ENCODE data around the gene PRCD.
A peak's percentile ranks its signal among the peaks of the same experiment; 100 is the strongest.

The PRCD gene

DNA sequence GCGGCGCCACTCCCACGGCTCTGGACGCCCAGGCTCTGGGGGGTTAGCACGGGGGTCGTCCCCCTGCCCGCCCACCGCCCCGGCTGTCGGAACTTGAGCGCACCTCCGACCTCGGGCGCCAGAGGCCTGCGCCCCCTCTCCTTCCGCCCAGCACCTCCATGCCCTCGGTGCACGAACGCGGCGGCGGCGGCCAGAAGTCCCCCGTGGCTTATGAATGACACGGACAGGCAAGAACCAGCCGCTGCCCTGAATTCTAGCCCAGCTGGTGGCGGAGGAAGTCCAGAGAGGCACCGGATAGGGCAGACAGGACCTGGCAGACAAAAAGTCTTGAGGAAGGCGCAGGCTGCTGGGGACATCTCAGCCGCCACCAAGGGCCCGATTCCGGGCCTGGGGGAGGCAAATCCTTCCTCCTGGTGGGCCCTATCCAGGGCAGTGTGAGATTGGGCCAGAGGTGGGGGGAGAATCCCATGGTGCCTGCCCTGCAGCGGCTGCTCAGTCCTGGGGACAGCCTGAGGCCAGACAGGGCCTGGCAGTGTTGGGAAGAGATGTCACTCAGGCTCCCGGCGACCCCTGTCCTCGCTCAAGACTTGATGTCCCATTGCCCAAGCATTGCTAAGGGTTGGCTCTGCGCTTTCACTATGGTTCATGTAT is 1.4 kb upstream of the PRCD start:
- no peak for DNase-seq (ENCODE audit: low read depth, low spot score)
- no peak overlapping the region for H3K4me3 ChIP-seq (ENCODE audit: low read depth, low read length)
- TF ChIP-seq, protein P1, sequence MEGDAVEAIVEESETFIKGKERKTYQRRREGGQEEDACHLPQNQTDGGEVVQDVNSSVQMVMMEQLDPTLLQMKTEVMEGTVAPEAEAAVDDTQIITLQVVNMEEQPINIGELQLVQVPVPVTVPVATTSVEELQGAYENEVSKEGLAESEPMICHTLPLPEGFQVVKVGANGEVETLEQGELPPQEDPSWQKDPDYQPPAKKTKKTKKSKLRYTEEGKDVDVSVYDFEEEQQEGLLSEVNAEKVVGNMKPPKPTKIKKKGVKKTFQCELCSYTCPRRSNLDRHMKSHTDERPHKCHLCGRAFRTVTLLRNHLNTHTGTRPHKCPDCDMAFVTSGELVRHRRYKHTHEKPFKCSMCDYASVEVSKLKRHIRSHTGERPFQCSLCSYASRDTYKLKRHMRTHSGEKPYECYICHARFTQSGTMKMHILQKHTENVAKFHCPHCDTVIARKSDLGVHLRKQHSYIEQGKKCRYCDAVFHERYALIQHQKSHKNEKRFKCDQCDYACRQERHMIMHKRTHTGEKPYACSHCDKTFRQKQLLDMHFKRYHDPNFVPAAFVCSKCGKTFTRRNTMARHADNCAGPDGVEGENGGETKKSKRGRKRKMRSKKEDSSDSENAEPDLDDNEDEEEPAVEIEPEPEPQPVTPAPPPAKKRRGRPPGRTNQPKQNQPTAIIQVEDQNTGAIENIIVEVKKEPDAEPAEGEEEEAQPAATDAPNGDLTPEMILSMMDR (IDR thresholded peaks at IDR 0.05; ENCODE audit: low read depth, low read length) = no peak
- in situ Hi-C loops (cut with HindIII; ENCODE audit: low sequenced_read_pairs) = no loop called here

DNA sequence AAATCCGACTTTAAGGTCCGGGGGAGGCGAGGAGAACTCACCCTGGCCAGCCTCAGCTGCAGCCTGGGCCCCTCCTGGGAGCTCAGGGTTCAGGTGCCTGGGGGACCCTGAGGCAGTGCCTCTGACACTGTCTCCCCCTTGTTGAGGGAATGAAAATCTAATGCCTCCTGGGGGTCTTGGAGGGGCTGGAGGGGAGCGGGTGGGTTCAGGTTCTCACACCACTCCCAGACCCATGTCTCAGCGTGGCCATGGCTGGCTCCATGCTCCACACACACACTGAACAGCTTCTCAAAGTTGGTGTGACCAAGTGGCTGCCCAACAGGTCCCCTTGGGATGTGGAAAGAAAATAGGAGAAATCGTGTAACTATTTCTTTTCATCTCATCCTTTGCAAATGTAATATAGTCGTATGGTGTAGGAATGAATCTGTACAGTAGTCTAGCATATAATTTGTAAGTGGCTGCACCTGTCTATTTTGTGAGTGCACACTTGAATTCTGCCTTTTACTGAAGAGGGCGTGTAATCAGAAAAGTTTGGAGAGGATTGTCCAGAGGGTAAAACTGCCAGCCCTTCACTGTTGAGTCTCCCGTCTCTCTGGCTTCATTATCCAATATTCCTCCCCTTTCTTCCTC is 788 bp upstream of the PRCD start:
- H3K4me3 ChIP-seq (ENCODE audit: low read depth, low read length) = no peak overlapping the region
- in situ Hi-C loops (cut with HindIII; ENCODE audit: low sequenced_read_pairs) = no loop called here
- no peak for DNase-seq (ENCODE audit: low read depth, low spot score)
- TF ChIP-seq, protein P1 (IDR thresholded peaks at IDR 0.05; ENCODE audit: low read depth, low read length) = no peak

DNA sequence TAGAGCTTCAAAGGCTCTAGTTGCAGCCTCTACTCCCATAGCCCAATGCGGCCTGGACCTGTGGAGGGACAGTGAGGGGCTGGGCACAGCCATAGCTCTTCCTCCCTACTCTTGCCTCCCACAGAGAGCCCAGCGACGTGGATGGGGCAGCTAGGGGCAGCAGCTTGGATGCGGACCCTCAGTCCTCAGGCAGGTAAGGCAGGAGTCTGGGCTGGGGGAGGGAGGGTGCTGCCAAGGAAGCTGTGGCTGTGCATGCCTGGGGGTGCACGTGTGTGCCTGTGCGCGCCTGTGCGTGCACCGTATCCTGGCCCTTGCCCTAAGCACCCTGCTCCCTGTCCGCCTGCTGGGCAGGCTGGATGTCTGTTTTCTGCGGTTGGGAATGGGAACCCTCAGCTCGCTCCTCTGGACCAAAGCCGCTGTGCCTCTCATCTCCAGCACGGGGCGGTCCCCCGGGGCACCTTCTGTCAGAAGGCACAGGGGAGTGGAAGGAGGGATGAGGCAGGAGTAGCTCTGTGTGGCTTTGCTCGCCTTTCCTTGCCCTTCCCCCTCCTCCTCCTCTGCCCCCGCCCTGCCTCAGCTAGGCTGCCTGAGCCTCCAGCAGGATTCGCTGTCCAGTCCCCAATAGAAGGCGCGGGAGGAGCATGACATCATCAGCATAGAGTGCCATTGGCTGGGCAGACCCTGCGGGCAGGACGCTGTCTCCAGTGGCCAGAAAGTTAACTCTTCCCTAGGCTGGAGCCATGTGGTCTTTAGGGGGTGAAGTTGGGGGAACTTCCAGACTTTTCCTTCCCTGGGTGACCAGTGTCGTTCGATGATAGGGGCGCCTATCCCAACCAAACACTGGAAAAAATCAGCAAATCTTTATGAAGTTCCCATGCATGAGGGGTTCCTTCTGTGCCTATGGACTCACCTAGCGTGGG is 797 bp downstream of the PRCD start:
- TF ChIP-seq, protein P1 (IDR thresholded peaks at IDR 0.05; ENCODE audit: low read depth, low read length) = no peak
- in situ Hi-C loops (cut with HindIII; ENCODE audit: low sequenced_read_pairs) = no loop called here
- H3K4me3 ChIP-seq (ENCODE audit: low read depth, low read length) = peak overlapping the region; percentile 27
- peak; percentile 94 for DNase-seq (ENCODE audit: low read depth, low spot score)

- TF ChIP-seq, protein P1 (IDR thresholded peaks at IDR 0.05; ENCODE audit: low read depth, low read length) = no peak
- in situ Hi-C loops (cut with HindIII; ENCODE audit: low sequenced_read_pairs) = no loop called here
- no peak overlapping the region for H3K4me3 ChIP-seq (ENCODE audit: low read depth, low read length)
- DNase-seq (ENCODE audit: low read depth, low spot score) = no peak
Observed at GRCh38 chr17:76541739-76542454, 2.1 kb downstream of the PRCD start.

DNA sequence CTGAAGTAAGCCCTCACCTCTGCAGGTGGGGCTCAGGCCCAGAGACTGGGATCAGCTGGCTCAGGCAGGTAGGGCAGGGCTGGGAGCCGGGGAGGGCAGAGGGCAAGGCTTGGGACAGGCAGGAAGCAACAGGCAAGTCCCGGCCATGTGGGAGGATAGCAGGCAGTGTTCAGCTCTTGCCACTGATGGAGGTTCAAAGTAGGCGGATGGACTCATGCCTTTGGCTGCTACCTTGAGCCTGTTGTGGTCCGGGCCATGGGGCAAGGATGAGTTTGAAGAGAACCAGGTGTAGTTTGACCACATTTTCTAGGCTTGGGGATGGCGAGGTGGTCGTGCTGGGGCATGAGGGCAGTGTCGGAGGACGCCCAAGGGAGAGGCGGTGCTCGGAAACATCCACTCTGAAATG is 2.7 kb downstream of the PRCD start:
- TF ChIP-seq, protein P1 (IDR thresholded peaks at IDR 0.05; ENCODE audit: low read depth, low read length) = no peak
- in situ Hi-C loops (cut with HindIII; ENCODE audit: low sequenced_read_pairs) = no loop called here
- no peak for DNase-seq (ENCODE audit: low read depth, low spot score)
- H3K4me3 ChIP-seq (ENCODE audit: low read depth, low read length) = no peak overlapping the region

GRCh38 chr17:76542984-76543383 is 3.1 kb downstream of the PRCD start:
- in situ Hi-C loops (cut with HindIII; ENCODE audit: low sequenced_read_pairs) = no loop called here
- TF ChIP-seq, protein P1 (IDR thresholded peaks at IDR 0.05; ENCODE audit: low read depth, low read length) = no peak
- no peak overlapping the region for H3K4me3 ChIP-seq (ENCODE audit: low read depth, low read length)
- no peak for DNase-seq (ENCODE audit: low read depth, low spot score)

All from astrocyte of the spinal cord (primary cell).